ENCODE data around the gene ETS1.

The ETS1 gene

DNA sequence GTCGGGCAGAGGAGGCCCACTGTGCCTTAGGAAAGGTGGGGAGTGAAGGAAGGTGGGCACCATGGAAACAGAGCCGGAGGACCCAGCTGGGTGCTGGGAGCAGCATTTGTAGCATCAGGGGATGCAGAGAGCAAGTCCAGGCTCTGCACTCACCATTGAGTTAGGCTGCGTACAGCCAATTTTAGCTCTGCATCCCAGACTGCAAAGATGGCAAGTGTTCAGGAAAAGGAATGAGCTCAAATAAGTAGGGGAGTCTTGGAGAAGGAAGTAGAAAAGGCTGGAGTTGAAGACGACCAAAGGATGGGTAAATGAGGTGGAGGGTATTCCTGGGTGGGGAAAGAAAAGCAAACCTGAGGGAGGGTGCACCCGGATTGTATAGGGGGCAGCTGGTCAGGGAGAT lies 31.6 kb upstream of the ETS1 start:
- no peak for DNase-seq (ENCODE audit: low read depth in 2 of 2)

DNA sequence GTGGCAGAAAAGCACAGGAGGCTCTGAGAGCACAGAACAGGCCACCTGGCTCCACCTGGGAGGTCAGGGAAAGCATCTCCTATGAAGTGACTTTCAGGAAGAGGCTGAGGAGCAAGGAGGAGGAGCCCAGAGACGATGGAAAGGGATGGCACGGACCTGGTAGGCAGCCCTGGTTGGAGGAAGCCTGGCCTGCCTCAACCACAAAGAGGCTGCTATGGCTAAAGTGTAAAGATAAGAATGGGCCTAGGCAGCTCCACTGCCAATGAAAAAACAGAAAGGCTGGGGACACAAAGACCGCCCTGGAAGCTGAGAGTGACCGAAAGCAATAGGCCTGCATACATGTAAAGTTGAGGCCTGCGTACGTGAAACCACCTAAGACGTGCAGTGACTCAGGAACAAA lies 31.2 kb upstream of the ETS1 start:
- DNase-seq (ENCODE audit: low read depth in 2 of 2): no peak

DNA sequence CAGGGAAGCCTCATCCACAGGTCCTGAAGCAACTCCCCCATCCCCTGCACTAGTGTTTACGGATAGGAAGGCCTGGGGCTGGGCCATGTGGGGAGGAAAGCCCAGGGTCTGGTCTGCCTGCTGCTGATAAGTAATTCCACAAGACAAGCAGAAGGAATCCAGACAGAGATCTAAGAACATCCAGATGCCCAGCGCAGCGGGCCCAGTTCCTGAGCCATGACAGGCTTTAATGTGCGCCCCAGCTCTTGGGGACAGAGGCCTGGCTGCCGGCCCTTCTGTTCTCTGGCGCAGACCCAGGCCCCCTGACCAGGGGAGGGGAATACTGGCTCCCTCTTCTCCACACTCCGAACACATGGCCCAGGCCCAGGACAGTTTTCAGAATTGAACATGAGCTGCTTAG lies 28.8 kb upstream of the ETS1 start:
- DNase-seq (ENCODE audit: low read depth in 2 of 2): no peak

DNA sequence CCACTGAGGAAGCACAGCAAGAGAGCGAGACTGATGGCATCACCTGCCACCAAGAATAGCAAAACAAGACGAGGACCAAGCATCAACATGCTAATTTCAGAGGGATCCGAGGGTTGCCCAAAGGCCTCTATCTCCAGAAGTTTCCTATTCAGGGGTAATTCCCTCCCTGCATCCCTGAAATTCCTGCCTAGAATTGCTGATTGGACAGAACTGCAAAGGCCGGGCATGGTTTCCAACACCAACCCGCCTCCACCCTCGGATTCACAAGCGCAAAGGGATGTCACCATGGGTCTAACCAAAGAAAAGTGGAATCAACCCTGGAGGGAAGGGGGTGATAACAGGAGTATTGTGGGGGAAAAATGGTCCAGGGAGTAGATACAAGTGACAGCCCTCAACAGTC lies 28.3 kb upstream of the ETS1 start:
- no peak for DNase-seq (ENCODE audit: low read depth in 2 of 2)

DNA sequence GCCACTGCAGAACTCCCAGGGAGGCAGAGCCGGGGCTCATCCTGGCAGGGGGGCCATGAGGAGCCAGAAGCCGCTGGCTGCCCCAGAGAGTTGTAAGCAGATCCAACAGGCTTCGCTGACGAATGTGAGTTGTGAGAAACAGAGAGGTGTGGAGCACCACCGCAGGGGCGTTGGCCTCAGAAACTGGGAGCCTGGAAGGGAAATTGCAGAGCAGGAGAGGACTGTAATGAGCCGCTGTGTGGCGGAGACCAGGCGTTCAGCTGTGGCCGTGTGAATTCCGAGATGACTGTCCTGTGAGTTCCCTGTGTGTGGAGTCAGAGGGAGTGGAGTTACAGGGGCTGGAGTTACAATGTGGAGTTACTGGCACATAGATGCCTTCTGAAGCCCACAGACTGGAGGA lies 27.7 kb upstream of the ETS1 start:
- DNase-seq (ENCODE audit: low read depth in 2 of 2): no peak

DNA sequence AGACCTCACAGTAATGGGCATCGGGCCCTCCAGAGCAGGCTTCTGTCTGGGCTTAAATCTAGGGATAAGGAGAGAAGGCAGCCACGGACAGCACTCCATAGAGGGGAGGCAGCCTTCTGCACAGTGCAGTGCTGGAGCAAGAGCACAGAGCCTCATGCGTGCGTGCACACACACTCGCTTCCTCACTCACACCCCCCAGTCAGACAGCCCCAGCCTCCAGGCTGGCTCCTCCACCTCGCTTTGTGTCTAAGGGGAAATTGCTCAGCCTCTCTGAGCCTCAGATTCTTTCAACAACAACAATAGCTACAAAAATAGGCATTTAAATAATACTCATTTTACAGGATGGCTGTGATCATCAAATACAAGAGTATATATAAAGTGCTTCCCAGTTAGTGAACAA lies 26.7 kb upstream of the ETS1 start:
- DNase-seq (ENCODE audit: low read depth in 2 of 2): no peak

DNA sequence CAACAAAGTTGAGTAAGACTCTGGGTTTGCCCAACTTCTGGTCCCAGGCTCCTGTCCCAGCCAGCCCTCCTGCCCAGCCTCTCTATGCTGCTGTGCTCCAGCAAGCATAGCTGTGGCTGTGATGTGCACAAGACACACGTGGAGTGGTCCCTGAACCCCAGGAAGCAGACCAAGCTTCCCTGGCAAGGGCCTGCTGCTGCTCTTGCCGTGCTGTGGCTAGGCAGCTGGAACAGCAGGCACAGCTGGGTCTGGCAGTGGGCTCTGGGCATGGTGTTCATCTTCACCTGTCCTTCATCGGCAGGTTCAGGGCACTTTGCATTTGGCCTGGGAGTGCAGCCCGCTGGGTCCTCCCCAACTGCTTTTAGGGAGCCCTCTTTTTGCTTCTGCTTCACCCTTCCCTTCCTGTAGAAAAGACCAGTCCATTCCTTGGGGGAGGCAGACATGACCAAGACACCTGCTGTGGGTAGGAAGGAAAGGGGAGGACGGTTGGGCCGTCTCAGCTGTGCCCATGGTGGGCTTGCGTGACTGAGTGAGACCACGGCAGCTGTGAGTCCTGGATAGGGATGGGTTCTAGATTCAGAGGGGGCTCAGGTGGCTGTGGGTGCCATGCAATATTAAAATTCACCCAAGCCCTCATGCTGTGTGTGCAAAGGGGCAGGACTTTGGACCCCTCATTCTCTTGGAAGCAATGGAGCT lies 26.1 kb upstream of the ETS1 start:
- no peak for DNase-seq (ENCODE audit: low read depth in 2 of 2)

DNA sequence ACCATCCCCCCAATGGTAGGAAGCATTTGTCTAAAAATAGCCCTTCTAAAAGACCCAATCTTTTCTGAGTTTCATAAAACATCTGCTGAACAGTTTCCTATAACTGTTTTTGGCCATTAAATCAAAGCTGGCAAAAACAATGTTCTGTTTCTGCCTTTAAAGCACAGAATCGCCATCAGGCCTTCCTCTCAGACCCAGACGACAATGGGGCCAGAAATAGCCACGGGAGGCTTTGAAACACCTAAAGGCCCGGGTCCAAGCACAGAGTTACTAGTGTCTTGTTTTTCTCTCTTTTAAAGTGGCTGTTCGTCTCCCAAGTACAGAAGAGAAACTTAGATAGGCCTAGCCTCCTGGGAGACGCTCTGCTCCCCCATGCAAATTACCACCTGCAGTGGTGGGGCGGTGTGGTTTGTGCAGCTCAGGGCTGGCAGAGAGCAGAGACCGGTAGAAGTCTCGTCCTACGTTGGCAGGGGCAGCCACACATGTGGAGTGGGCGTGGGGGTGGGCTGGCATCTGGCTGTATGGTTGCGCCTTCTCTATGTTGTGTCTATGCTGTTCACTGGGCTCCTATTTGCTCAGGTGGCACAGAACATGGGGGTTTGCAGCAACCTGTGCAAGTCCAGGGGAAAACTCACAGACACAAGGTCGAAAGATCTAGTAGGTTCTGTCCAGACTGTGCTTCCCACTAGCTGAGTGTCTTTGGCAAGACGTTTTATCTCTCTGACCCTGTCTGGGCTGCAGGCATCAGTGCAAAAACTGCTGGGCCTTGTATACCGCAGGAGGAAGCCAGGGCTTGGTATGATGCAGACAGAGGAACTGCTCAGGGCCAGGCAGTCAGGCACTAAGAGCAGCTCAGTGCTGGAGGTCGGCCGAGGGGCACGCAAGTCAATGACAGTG lies 23.6 kb upstream of the ETS1 start:
- no peak for DNase-seq (ENCODE audit: low read depth in 2 of 2)

DNA sequence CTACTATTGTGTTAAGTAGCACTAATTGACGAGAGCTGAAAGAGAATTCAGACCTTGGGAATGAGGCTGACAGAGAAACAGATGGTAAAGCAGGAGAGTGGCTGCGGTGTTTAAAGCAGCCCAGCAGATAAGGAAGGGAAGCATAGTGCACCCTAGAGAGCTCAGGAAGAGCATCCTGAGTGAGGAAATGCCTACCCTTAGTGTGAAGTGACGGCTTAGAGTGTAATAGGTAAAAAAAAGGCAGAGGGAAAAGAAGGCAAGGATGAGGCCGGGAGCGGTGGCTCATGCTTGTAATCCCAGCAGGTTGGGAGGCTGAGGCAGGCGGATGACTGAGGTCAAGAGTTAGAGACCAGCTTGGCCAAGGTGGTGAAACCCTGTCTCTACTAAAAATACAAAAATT lies 22.4 kb upstream of the ETS1 start:
- DNase-seq (ENCODE audit: low read depth in 2 of 2): no peak

DNA sequence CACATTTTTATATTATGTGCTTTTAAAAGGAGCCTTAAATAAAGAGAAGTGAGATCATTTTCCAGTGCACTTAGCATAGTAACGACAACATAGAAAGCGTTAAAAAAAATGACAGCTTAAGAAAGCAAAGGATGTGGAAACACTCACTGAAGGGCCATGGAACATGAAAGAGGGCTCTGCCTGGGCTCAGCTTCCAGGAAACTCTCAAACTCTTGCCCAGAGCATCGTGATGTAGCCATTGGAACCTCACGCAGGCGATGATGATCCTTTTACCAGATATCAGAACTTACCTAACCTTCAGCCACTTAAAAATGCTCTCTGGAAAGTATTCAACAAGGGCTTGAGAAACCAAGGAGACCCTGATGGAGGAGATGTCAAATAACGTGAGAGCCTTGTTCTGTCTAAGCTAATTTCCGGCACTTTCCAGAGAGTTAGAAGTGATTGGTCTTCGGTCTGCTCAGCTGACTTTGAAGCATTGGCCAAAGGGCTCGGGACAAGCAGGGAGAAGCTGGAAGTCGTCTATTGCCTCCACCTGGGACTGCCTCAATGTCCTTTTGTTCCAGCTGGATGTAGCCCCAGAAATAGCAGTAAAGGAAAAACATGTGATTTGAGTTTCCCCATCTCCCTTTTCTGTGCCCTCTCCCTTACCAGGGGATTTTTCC lies 21.5 kb upstream of the ETS1 start:
- DNase-seq (ENCODE audit: low read depth in 2 of 2): no peak

DNA sequence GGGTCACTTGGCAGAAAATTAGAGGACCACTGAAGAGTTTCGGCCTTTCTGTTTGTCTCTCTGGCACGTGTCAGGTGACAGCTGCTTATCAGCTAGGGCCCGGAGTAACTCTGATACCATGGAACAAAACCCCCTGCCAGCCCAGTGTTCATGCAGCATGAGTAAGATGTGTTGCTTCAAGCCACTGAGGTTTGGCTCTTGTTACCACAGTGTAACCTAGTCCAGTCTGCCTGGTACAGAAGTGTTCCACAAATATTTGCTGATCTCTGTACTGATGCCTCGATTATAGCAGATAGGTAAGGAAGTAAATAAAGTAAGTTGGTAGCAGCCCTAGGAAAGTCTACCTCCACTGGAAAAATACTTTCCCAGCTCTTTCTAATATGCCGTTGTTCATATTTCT lies 20.5 kb upstream of the ETS1 start:
- no peak for DNase-seq (ENCODE audit: low read depth in 2 of 2)

DNA sequence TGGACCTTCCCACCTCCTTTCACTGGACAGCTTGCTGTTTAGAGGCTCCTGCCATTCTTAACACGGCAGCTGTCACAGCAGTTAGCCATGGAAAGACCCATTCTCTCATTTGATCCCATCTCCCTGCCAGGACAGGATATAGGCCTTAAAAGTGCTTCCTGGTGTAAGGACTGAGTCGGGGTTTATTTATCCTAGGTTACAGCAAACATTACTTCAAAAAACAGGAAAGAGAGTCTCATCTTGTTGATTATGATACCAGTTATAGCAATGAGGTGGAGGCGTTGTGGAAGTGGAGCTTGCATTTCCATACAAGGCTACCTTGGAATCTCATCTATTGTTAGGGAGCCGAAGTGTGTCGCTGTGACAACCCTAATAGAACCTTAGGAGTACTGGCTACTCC lies 17.4 kb upstream of the ETS1 start:
- no peak for DNase-seq (ENCODE audit: low read depth in 2 of 2)

DNA sequence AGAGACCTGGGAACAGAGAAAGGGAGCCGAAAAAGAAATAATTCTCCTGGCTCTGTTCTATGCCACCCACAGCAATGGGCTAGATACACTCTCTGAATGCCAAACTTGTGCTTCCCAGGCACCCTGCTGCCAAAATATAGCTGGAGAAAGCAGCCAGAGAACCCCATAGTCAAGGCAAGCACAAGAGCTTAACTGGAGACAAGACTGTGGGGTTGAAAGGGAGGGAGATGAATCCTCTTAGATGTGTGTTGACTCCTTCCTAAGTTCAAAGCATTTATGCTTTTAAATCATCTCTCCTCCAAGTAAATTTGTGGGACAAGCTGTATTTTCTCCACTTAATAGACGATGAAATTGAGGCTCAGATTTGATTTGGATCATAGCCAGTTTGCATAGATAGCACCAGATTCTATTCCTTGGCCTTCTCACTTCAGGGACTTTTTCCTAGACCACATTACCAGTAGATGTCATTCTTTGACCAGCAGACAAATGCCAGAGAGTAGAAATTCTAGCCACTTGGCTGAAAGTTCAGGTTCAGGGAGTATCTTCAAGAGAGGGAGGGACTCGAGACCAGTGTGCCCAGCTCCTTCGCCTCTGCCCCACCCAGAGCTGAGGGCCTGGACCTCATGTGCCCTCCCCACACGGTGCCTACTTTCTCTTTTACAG lies 16.5 kb upstream of the ETS1 start:
- no peak for DNase-seq (ENCODE audit: low read depth in 2 of 2)

DNA sequence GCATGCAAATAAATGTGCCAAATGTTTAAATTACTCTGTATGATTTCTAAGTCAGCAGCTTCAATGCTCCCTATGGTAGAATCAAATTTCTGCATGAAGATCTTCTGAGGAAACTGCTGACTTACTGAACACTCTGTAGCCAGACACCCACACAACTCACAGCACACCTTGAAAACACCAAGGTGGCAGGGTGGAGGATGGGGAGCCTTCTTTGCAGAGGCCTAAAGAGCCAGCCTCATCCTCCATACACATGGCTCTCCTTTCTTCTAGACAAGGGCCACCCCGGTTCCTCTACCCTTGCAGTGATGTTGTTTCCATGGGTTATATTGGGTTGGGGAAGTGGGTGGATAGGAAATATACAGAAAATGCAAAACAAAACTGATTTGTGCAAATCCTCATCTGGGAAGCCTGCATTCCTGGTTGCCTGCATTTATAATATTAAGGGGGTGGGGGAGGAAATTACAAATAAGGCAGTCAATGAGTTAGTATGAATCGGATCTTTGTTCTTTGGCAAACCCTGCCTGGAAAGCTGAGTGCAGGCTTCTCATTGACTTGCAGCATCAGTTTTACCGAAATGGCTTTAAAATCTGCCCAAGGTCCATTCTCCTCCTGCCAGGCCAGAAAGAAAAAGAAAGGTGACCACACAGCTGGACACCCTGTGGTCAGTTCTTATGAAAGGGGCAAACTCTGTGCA lies 15.8 kb upstream of the ETS1 start:
- DNase-seq (ENCODE audit: low read depth in 2 of 2): no peak

DNA sequence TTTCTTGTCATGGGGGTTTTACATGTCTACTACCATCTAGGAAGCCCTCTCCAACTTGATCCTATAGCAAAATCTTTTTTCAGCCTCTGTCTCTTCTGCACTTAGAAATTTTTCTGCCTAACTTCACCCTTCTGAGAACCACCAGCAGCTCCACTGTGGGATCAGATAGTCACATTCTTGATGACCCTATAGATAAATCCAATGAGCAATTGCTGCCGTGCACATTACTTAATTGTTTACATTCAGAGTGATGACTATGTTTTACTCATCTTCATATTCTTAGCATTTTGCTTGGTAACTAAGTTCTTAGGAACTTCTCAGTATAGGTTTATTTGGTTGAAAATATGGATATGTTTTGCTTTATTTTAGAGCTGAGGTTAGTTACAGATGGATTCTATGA lies 12.4 kb upstream of the ETS1 start:
- no peak for DNase-seq (ENCODE audit: low read depth in 2 of 2)

DNA sequence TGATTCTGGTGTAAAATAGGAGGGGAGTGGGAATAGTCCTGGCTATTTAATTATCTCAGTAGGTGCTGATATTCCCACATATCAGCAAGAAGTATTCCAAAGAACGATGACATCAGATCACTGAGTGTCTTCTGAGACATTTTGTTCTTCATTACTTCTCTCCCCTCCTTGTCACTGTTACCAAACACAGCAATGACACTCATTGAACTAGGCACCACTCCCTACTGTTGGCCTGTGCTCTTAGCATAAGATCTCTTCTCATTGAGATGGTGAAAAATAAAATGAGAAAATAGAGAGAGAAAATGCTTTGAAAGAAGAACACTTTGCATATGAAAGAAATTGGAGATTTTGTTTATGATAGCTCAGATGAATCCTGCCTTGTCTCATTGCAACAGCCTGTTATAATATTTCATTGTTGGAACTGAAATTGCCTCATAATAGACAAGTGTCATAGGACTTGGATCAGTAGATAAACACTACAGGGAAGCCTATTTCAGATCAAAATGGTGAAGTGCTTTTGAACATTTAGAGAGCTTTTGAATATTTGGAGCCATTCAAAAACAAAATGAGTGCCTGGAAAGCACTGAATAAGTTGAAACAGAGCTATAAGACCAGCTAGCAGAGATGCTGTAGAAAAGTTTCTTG lies 11.3 kb upstream of the ETS1 start:
- no peak for DNase-seq (ENCODE audit: low read depth in 2 of 2)

DNA sequence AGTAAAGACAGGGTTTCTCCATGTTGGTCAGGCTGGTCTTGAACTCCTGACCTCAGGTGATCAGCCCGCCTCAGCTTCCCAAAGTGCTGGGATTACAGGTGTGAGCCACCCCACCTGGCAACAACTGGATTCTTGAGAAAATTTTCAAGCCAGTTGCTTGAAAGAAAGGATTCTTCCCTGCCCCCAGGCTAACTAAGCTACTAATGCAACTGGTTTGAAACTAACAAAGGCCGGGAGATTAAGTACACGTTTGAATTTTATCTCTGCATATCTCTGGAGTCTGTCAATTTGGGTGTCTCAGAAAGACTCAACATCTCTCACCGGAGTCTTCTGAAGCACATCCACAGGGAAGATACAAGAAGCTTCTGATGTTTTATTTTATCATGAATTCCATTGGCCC lies 10.7 kb upstream of the ETS1 start:
- DNase-seq (ENCODE audit: low read depth in 2 of 2): no peak

DNA sequence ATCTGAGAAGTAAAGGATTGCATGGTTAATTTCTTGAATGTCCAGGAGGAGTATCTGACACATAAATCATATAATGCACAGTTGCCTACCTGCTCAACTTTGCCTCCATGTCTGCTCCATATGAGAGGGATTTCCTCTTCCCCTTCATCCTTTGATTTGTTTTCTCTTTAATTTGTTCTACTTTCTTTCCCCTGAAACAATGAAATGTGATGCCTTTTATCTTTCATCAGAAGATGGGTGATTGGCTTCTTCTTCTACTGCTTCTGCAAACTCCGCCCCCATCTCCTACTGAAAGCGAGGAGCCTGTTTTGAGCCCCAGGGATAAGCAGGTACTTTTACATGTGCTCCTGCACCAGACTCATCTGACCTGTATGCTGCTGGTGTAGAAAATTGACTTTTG lies 9.9 kb upstream of the ETS1 start:
- no peak for DNase-seq (ENCODE audit: low read depth in 2 of 2)

DNA sequence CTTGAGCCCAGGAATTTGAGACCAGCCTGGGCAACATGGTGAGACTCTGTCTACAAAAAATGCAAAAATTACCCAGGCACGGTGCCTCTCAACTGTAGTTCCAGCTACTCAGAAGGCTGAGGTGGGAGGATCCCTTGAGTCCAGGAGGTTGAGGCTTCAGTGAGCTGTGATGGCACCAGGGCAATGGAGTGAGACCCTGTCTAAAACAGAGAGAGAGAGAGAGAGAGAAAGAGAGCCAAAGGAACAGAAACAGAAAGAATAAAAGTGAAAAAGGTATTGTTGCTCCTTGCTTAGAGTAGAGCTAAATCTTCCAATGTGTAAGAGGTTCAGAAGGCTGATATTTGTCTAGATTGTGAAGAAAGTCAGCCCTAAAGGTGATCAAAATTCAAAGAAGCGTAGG lies 8.9 kb upstream of the ETS1 start:
- no peak for DNase-seq (ENCODE audit: low read depth in 2 of 2)

DNA sequence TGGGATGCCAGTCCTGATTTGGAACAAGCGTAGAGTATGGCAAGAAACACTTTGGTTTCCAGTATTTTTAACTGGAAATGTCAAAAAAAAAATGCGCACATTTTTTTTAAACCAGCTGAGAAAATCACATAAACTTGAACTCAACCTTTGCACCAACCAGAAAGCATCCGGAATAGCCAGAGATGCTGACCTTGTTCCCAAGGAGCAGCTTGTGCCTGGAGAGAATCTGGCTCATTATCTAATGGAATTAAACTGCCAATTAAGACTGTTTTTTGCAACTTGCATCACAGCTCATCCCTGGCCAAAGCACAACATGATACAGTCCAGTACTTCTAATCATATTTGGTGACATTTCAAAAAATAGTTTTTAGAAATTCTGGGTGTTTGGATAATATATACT lies 8.4 kb upstream of the ETS1 start:
- DNase-seq (ENCODE audit: low read depth in 2 of 2): no peak

DNA sequence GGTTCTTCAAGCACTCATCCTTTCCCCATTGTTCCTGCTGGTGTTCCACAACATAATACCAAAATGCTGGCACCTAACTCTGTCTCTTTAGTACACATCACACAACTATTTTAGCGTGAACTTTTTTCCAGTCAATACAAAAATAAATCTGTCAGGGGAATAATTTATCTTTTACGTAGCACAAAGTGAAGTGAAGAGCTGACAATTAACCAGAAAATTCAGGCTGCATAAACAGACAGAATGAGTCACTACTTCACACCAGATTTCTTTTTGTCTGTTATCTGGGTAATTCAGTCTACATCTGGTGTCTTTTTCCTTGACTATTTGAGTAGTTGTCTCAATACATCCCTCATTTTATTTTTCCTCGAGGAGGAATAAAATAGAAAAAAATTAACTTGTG lies 7.9 kb upstream of the ETS1 start:
- DNase-seq (ENCODE audit: low read depth in 2 of 2): no peak
